Mammary epithelial cell (primary cell): ENCODE measurements around the gene ZMYM2.

Source experiments
- EZH2 ChIP-seq: IDR thresholded peaks from 2 replicates; pipeline ENCODE4 v1.6.1; 2012; ENCODE audit warnings: low read length, inconsistent platforms, borderline replicate concordance
- TF ChIP-seq, protein P1 (sequence below), 2 donors: IDR thresholded peaks in 1 of 2; conservative IDR thresholded peaks in 1 of 2; 2 replicates each; pipeline ENCODE4 v1.5.1; 2011 to 2012; ENCODE audit warnings: inconsistent platforms in 2 of 2, low read length in 2 of 2, mild to moderate bottlenecking in 2 of 2, control low read depth in 1 of 2, low read depth in 1 of 2; ENCODE audit not compliant: insufficient read depth in 1 of 2; ENCODE audit errors: extremely low read depth in 1 of 2

DNA sequence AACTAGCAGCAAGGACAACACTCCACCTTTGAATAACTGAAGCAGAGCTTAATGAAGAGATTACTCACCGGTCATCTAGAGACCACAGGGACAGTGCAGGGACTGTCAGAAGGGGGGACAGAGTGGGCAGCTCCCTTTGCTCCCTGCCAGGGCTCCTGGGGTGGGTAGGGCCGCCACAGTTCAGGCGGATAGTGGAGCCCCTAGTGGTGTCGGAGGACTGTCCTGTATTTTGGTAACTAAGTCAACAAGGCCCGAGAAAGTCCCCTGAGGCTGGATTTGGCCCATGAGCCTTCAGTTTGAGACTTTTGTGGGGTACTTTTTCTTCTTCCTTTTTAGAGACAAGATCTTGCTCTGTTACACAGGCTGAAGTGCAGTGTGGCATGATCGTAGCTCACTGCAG is 157.7 kb downstream of the ZMYM2 start:
- TF ChIP-seq, protein P1, sequence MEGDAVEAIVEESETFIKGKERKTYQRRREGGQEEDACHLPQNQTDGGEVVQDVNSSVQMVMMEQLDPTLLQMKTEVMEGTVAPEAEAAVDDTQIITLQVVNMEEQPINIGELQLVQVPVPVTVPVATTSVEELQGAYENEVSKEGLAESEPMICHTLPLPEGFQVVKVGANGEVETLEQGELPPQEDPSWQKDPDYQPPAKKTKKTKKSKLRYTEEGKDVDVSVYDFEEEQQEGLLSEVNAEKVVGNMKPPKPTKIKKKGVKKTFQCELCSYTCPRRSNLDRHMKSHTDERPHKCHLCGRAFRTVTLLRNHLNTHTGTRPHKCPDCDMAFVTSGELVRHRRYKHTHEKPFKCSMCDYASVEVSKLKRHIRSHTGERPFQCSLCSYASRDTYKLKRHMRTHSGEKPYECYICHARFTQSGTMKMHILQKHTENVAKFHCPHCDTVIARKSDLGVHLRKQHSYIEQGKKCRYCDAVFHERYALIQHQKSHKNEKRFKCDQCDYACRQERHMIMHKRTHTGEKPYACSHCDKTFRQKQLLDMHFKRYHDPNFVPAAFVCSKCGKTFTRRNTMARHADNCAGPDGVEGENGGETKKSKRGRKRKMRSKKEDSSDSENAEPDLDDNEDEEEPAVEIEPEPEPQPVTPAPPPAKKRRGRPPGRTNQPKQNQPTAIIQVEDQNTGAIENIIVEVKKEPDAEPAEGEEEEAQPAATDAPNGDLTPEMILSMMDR (conservative IDR thresholded peaks at IDR 0.05 in 1 of 2, IDR thresholded peaks at IDR 0.05 in 1 of 2; ENCODE audit: extremely low read depth in 1 of 2, insufficient read depth in 1 of 2, low read depth in 1 of 2, low read length in 2 of 2), result no peak
- no peak for TF ChIP-seq EZH2
